Heart left ventricle (tissue), 13 donors: Measurements from ENCODE around the gene SLC46A3.

Experiments
- CTCF ChIP-seq, 12 donors: fragments of 200-600 bp; sonication (generic) in 4 of 12; IDR thresholded peaks; one replicate each; pipeline versions ENCODE4 v1.5.0 to v1.8.0; 2018 to 2022; ENCODE audit warnings: antibody characterized with exemption in 12 of 12, mild to moderate bottlenecking in 5 of 12
- POLR2A ChIP-seq, 2 donors: fragments of 450-650 bp; IDR thresholded peaks; one replicate each; pipeline ENCODE4 v1.6.1; 2017; ENCODE audit warnings: antibody characterized with exemption in 2 of 2, mild to moderate bottlenecking in 2 of 2, moderate library complexity in 2 of 2
- donor health status: ischemic (EF 13 %, LVEDD 7.1; RV severe dilation, severe dysfunction).
- donor health status: DM: no; HTN: yes; CAD: no.
- donor health status: DM: no; HTN: no; CAD: no.
- donor health status: ischemic (EF 25% LVEDD 6.9; RV normal size, moderate dysfunction).
- donor health status: ischemic (EF 25% LVEDD 5.7; RV mildly dilated, moderate dysfunction).
- donor health status: ischemic (EF 35%, LVEDD 5.7; RV mildly dilated, moderate dysfunction).
- donor health status: nonischemic (EF 11% LVEDD 7.7; RV severe dilation, severe dysfunction).
- donor health status: DM: yes; HTN: yes; CAD: no.
- donor health status: PGD.
- donor health status: ischemic (EF 29% LVEDD 5.4; RV normal size, mild dysfunction).
- donor health status: nonischemic (EF 23%, LVEDD 6.1; RV moderate dilation, normal function).

DNA sequence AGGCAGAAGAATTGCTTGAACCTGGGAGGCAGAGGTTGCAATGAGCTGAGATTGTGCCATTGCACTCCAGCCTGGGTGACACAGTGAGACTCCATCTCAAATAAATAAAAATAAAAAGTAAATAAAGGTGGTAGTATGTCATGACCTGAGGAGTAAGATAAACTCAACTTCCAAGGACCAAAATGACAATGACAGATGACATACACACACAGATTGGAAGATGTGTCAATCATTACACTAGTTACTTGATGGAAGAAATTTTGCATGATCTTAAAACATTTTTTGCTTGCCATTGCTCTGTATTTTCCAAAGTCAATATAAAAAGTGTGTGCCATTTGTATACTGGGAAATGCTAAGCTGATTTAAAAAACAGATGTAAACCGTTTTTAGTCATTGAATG, 4.1 kb downstream of the SLC46A3 start:
- TF ChIP-seq CTCF (IDR thresholded peaks at IDR 0.05) (no peak), POLR2A (IDR thresholded peaks at IDR 0.05) (no peak)
